ES-I3 (cell line): ENCODE data around the gene EEF1AKMT3.

Source experiments
- H3K36me3 ChIP-seq: 2 replicates; pipeline ENCODE4 v1.6.1; 2013; ENCODE audit warnings: mild to moderate bottlenecking, low read length, control low read depth, moderate library complexity; ENCODE audit not compliant: insufficient read depth
- H3K4me1 ChIP-seq: 2 replicates; pipeline ENCODE4 v1.6.1; 2013; ENCODE audit warnings: mild to moderate bottlenecking, control low read depth, low read length; ENCODE audit not compliant: insufficient read depth
- H3K9ac ChIP-seq: 2 replicates; pipeline ENCODE4 v1.6.1; 2013; ENCODE audit warnings: low read depth, mild to moderate bottlenecking, low read length, moderate library complexity
- H3K9me3 ChIP-seq: 2 replicates; pipeline ENCODE4 v1.6.1; 2013; ENCODE audit warnings: mild to moderate bottlenecking, low read length, moderate library complexity; ENCODE audit not compliant: control insufficient read depth, insufficient read depth

Gene EEF1AKMT3

DNA sequence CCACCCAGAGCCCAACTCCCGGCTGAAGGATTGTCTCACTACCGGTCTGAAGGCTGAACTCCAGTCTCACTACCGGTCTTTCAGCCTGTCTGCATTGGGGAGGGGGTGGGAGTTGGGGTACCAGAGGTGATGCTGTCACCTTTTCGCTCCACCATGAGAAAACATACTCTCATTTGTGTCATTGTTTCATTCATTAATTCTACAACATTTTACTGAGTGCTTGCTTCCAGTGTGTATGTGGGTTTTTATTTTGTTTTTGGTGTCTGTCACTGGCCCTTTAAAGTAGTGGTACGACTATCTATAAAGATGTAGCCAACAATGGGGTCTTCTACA is 19.8 kb upstream of the EEF1AKMT3 start:
- Histone ChIP-seq H3K36me3 (peaks cover 13% of the 10 kb centered on the region; the same call in 1 of the 2 replicates), H3K4me1 (peaks cover 7% of the 10 kb centered on the region; the same call in 1 of the 2 replicates), H3K9ac (peak overlapping the region; percentile 16; the same call in 1 of the 2 replicates), H3K9me3 (no peaks in the 10 kb centered on the region; the same call in 1 of the 2 replicates)

DNA sequence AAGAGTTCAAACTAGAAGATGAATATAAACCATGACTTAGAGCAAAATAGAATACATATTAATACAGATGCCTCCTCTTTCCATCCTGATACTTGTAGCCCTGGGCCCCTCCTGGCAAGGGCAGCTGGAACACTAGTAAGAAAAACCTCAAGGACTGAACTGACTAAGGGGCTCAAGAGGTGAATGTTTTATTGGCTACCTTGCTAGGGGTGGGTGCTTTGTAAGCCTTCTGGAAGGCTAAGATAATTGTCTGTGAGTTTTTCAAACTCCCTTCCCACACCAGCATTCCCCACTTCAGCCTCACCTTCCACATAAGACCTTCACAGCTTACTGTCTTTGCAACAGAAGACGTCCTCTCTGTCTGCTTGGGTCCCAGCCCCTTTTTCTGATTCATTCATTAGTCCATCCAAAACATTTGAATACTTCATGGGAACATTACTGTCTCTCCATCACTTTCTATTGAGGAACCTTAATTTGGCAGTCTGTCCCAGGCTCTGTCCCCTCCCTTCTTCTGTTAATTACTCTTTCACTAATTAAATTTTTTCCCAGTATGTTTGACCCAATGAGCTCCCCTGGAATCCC is 18.6 kb upstream of the EEF1AKMT3 start:
- Histone ChIP-seq H3K36me3 (peaks cover 6% of the 10 kb centered on the region; the same call in 1 of the 2 replicates), H3K9ac (peak overlapping the region; percentile 47; the same call in 1 of the 2 replicates), H3K9me3 (no peaks in the 10 kb centered on the region; the same call in 1 of the 2 replicates), H3K4me1 (peaks cover 7% of the 10 kb centered on the region; the same call in 1 of the 2 replicates)

DNA sequence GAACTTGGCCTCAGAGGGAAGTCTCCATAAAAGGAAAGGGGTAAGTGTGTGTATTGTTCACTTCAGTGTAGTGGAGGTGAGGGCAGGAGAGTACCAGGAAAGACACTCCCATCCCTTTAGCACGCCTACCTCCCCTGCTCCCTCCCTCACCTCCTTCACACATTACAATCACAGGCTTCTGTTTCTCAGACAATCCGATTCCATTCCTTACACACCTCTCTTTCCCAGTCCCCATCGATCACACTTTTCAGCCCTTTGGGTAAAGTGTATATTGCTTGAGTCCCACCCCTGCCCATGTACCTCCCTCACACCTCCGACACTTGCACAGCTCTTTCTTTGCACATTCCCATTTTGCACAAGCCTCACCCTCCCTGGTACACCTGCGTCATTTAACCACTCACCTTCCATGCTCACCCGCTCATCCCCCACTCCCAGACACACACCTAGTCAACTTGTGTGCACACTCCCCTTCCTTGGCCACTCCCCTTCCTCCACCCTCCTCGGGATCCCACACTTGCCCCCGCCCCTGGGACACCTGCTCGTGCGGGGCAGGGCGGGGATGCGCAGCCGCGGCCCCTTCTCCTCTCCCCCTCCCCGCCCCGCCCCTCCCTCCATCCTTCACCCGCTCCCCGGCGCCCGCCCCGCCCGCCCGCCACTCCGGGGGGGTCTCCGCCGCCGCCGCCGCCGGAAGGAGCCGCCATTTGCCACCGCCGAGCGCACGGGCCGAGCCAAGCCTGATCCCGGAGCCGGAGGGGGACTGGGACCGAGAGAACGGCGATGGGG is 17.8 kb upstream of the EEF1AKMT3 start, which contains the start of gene MARCHF9:
MARCHF9 (plus strand) TSS at position 693 of the 783 bp plus-strand sequence. CDS start 426 bp downstream, outside the sequence.
- H3K36me3 ChIP-seq = peaks cover under 1% of the 10 kb centered on the region; the same call in 1 of the 2 replicates
- no peaks in the 10 kb centered on the region; the same call in 1 of the 2 replicates for H3K9me3 ChIP-seq
- peaks cover 7% of the 10 kb centered on the region; the same call in 1 of the 2 replicates for H3K4me1 ChIP-seq
- peak within 1 kb of the TSS; percentile 55 for H3K9ac ChIP-seq

DNA sequence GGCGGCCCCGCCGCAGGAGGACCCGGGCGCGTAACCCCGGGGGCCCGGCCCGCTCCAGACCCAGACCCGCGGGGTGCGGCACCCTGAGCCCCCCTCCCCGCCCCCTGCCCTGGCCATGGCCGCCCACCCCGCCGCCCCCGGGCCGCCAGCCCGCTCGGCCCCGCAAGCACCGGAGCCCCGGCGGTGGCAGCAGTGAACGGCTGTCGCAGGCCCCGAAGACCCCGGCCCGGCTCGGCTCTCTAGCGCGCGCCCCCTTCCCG is 17.3 kb upstream of the EEF1AKMT3 start:
- peak overlapping the region; percentile 39; the same call in 1 of the 2 replicates for H3K9ac ChIP-seq
- H3K4me1 ChIP-seq = peaks cover 7% of the 10 kb centered on the region; the same call in 1 of the 2 replicates
- H3K36me3 ChIP-seq = no peaks in the 10 kb centered on the region; the same call in 1 of the 2 replicates
- H3K9me3 ChIP-seq = no peaks in the 10 kb centered on the region; the same call in 1 of the 2 replicates

DNA sequence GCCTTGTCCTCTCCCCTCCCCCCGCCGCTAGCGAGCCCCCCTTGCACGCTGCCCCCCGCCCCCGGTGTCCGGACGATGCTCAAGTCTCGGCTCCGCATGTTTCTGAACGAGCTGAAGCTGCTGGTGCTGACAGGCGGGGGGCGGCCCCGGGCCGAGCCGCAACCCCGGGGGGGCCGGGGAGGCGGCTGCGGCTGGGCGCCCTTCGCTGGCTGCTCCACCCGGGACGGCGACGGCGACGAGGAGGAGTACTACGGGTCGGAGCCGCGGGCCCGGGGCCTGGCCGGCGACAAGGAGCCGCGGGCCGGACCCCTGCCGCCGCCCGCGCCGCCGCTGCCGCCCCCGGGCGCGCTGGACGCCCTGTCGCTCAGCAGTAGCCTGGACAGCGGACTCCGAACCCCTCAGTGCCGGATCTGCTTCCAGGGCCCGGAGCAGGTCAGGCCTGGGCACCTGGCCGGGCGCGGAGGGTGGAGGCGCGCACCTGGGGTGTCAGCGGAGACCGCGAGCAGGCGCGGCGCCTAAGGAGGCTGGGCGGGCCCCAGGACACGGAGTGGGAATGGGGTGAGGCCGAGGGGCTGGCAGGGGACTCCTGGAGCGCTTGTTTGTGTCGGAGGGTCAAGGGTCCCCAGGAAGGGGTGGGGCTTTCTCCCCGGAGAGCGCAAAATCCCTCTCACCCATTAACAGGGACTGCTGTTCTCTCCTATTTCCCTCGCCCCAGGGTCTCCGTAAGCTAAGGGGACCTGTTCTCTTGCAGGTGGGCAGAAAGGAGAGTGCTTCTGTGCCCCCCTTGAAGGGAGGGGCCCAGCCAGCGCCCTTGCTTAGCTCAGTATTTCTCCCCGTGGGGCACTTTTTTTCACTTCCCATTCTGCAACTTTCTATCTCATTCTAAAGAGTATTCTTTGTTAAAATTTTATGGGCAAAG is 16.7 kb upstream of the EEF1AKMT3 start:
- peak overlapping the region; percentile 55; the same call in 1 of the 2 replicates for H3K9ac ChIP-seq
- no peaks in the 10 kb centered on the region for H3K36me3 ChIP-seq
- H3K4me1 ChIP-seq = peaks cover 7% of the 10 kb centered on the region; the same call in 1 of the 2 replicates
- no peaks in the 10 kb centered on the region; the same call in 1 of the 2 replicates for H3K9me3 ChIP-seq

DNA sequence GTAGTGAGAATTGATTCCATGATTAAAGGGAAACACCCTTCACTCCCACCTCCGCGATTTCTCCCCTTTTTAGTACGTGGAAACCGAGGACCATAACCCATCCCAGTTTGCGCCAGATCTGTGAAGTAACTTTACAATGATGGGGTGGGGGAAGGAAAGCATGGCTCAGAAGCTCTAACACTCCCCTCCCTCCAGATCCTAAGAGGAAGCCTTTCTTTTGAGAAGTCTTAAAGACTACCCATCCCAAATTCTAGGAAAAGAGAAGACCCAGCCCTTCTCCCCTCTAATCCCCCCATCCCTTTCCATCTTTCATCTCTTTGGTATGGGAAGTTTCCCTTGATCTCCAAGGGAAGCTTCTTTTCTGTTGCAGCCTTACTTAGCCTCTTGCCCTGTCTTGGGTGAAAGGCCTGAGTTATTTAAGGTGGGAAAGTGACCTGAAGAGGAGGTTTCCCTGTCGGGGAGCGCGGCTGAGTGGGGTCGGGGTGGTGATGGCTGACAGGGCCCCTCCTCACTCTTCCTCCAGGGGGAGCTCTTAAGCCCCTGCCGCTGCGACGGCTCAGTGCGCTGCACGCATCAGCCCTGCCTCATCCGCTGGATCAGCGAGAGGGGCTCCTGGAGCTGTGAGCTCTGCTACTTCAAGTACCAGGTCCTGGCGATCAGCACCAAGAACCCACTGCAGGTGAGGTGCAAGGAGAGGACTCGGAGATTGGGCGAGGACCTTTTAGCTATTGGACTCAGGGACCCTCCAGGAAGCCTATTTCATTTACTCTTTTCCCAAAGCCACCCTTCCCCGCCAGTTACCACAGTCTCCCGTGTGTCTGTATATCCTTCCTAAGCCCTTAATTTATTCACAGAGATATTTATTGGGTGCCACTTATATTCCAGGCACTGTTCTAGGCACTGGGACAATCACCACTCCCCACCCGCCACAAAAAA is 15.7 kb upstream of the EEF1AKMT3 start:
- Histone ChIP-seq H3K9ac (peak overlapping the region; percentile 55; the same call in 1 of the 2 replicates), H3K9me3 (no peaks in the 10 kb centered on the region; the same call in 1 of the 2 replicates), H3K36me3 (no peaks in the 10 kb centered on the region), H3K4me1 (peaks cover 7% of the 10 kb centered on the region; the same call in 1 of the 2 replicates)

DNA sequence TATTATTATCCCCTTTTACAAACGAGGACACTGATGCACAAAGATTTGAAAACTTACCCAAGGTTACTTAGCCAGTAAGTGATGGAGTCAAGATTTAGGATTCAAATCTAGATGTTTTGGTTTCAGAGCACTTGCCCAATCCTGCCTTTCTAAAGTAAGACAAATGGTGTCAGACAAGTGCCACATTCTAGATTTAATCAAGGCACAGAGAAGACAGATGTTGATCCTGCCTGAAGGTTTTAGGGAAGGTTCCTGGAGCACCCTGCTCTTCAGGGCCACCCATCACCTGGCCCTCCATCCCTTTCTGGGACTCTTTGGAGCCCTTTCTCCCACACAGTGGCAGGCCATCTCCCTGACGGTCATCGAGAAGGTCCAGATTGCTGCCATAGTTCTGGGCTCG is 14.6 kb upstream of the EEF1AKMT3 start:
- no peaks in the 10 kb centered on the region for H3K36me3 ChIP-seq
- peaks cover 6% of the 10 kb centered on the region; the same call in 1 of the 2 replicates for H3K4me1 ChIP-seq
- no peak overlapping the region for H3K9ac ChIP-seq
- H3K9me3 ChIP-seq = no peaks in the 10 kb centered on the region; the same call in 1 of the 2 replicates

DNA sequence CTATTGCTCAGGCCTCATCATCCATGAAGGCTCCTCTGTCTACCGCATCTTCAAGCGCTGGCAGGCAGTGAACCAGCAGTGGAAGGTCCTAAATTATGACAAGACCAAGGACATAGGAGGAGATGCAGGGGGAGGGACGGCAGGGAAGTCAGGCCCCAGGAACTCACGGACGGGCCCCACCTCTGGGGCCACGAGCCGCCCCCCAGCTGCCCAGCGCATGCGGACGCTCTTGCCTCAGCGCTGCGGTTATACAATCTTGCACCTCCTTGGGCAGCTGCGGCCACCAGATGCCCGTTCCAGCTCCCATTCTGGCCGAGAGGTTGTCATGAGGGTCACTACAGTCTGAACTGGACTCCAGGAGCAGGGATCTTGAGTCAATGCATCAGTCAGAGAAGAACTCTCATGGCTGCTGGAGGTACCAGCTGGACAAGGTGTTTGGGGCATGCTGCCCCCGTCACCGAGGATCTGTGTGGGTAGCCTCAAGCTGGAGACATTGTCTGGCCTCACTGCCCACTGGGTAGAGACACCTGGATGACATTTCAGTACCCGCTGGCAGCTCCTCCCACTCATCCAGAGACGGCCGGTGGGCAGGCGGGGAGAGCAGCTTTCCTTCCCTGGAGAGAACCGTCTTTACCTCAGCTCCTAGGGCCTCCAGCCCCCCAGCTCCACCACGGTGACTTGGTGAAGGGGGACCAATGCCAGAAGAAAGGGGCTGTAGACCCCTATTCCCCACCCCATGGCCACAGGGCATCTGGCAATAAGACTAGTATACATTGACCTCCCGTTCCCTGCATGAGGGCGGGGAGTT is 13.7 kb upstream of the EEF1AKMT3 start:
- Histone ChIP-seq H3K9ac (no peak overlapping the region), H3K9me3 (no peaks in the 10 kb centered on the region; the same call in 1 of the 2 replicates), H3K36me3 (no peaks in the 10 kb centered on the region), H3K4me1 (peaks cover 2% of the 10 kb centered on the region; the same call in 1 of the 2 replicates)

DNA sequence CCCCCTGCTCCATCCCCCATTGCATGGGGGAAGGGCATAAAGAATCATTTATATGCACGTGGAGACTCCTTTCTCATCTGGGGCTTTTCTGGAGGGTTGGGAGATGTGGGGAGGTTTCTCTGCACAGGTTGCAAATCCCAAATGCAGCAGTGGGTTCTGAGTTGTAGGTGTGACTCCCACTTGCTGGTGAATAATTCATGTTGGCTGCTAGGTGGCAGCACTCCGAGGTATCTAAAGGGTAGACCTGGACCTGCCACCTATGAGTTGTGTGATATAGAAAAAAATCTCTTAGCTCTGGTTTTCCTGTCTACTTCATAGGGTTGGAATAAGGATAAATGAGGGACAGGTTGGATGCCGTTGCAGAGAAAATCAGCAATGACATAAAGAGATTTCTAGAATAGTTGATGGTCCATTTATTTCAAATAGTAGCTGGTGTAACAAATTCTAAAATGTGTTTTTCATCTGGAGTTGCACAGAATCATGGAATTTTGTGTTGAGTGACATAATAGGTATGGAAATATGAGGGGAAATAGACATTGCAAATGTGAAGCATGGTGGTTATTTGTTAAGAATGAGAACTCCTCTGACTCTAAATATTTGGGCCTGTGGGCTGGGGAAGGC is 12.9 kb upstream of the EEF1AKMT3 start:
- Histone ChIP-seq H3K9ac (no peak overlapping the region), H3K9me3 (no peaks in the 10 kb centered on the region; the same call in 1 of the 2 replicates), H3K4me1 (no peaks in the 10 kb centered on the region), H3K36me3 (no peaks in the 10 kb centered on the region)

DNA sequence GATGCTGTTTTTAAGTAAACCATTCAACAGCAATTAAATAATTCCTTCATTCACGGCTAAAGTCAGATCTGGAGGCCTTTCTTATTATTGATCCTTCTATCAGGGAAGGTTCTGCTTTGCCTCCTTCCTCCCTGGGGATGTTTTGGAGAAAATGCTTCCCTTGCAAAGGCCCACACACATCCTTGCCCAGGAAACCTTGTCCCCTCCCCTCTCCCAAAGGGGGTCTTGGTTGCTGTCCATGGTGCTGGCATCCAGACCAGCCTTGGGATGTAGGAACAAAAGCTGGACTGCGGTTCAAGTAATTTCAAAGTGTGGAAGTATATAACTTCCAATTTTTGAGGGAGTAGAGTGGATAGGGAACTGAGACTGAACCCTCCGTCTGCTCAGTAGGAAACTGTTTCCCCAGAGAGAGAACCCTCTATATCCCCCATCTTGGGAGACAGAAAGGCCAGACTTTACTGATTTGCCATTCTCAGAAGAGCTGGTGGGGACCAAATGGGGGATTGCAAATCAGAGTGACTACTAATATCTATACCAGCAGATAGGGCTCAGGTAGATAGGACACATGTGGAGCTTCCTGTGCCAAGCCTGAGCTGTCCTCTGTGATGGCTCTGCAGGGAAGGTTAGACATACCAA is 11.9 kb upstream of the EEF1AKMT3 start:
- no peaks in the 10 kb centered on the region for H3K36me3 ChIP-seq
- H3K4me1 ChIP-seq = no peaks in the 10 kb centered on the region
- H3K9me3 ChIP-seq = no peaks in the 10 kb centered on the region; the same call in 1 of the 2 replicates
- no peak overlapping the region for H3K9ac ChIP-seq

DNA sequence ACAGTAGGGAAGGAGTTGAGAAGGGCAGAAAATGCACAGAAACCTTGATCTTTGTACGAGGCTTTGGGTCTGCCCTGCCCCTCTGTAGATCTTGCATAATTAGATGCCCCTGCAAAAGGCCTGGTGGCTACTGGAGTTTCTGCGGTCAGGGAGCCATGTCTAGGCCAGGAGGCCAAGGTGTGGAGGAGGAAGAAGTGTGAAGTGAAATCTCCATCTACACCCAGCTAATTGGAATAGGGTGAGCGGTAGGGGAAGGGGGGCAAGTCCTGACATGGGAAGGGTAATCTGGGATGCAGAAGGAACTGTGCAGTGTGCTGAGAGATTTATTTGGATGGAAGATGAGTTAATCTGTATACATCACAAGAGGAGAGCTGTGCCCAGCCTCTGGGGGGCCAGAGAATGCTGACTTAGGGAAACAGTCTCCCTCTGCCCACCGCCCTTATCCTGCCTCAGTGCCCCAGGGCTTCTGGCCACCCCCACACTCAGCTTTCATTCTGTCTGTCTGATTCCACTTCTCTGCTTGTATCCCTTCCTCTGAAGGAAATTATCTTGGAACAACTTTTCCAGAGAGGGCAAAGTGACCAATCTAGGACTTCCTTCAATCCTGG is 10.9 kb upstream of the EEF1AKMT3 start:
- Histone ChIP-seq H3K4me1 (no peaks in the 10 kb centered on the region), H3K36me3 (no peaks in the 10 kb centered on the region), H3K9me3 (no peaks in the 10 kb centered on the region), H3K9ac (no peak overlapping the region)
